Right ventricle myocardium superior (tissue), 1 donor: Measurements from ENCODE around the gene PLCH1. TPM values are rescaled to one million over a fixed set of nuclear protein-coding genes. Genes with fewer than 3 reads are reported as not detected.
"Not testable (repeated sequence)": the region's sequence is repeated elsewhere in the genome, so short reads cannot be mapped to it uniquely, and the experiment has no call there.

Experiments
- ATAC-seq: fragments of 200-7000 bp; cut with Tn5 transposase; one replicate; pipeline ENCODE4 v1.9.1; 2020; ENCODE audit warnings: mild to moderate bottlenecking; ENCODE audit not compliant: poor library complexity
- DNase-seq: peaks from one replicate; pipeline ENCODE4 v3.0.0-alpha.2; 2020
- intact Hi-C: fragments of 100-400 bp; cut with DNase I; formaldehyde crosslinking; loops from one replicate; pipeline ENCODE4 v1.11.2; 2022
- total RNA-seq: library from RNA; stranded (reverse); fragmentation: NEBNext Ultra II Directional; extraction: Animal tissue kit (Norgen Biotek cat#: 25700); gene quantifications from one replicate; pipeline ENCODE4 v1.2.1, GENCODE V29; 2021
- donor health status: DM: no; HTN: yes; CAD: no; lungs with severe emphysema.

The PLCH1 gene
- total RNA-seq, 1 donor from 2014 or later: 1.3 TPM

DNA sequence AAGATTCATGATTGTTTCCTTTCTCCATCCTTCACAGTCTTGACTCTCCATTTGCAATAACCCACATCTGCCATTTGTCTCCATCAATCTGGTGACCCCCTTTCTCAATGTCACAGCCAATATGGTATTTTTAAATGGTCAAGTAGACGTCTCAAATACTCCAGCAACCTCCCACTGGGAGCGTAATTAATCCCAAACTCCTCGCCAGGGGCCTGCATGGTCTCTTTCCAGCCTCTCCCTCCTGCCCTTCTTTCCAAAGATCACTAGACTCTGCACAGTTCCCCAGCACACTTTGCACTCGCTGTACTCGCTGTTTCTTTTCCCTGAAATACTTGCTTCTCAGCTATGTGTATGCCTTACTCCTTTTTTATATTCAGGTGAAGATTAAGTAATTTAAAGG, 115.3 kb downstream of the PLCH1 start:
- no peak for ATAC-seq
- intact Hi-C loops: no loop called here
- no peak for DNase-seq

DNA sequence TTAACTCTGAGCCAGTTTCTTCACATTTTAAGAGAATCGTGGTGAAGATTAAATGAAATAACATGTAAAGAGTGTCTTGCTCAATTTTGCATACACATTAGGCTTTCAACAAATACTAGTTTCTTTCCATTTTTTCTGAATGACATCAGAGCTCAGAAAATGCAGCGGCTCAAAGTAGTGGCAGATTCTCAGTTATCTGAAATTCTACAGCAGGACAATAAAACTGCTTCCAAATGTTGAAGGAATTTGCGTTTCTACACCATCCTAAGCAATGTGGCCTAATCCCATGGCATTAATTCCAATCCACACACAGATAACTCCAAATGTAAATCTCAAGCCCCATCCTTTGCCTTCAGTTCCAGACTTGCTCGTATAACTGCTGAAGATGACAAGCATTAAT, 115.8 kb downstream of the PLCH1 start:
- intact Hi-C loops: no loop called here
- ATAC-seq (no peak), DNase-seq (no peak)

GRCh38 chr3:155622647-155623046, 122.2 kb downstream of the PLCH1 start:
- DNase-seq, intact Hi-C loops, ATAC-seq: not testable (repeated sequence)

- ATAC-seq, DNase-seq, intact Hi-C loops: not testable (repeated sequence)
Observed at GRCh38 chr3:155620552-155620951, 124.3 kb downstream of the PLCH1 start.

DNA sequence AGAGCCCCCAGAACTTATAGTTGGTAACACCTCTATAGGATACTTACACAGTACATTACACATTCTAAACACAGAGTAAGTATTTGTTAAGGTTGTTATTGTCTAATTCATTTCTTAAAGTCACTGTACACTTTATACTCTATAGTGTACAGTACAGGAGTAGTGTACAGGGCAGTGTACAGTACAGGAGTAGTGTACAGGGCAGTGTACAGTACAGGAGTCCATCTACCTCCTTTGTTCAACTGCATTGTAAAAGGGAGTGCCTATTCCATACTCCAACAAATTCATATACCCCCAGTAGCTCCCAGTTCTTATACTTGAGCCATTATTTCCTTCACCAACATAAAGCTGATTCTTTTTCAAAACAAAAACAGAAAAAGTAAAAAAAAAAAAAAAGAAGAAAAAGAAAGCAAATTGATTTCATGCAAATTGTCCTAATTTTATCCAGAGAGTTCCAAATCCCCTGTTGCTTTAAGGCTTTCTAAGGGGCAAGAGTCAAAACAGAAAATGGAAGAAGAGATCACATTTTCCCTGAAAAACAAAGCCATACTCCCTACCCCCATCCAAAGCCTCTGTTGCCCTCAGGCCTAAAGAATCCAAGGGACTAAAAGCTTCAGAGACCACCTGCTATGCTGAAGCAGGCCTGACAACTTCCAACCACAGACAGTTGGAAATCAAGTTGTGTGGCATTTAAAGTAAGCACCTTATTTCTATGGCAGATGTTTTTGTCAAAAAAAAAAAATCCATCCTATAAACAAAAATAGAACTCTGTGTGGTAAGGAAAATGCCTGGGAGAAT, 125.6 kb downstream of the PLCH1 start:
- intact Hi-C loops: no loop called here

GRCh38 chr3:155618543-155618942, 126.3 kb downstream of the PLCH1 start:
- ATAC-seq (no peak), DNase-seq (no peak)
- intact Hi-C loops: no loop called here

More for the DNA sequence above, 125.6 kb downstream of the PLCH1 start:
- ATAC-seq (no peak), DNase-seq (no peak)

- intact Hi-C loops: no loop called here
- DNase-seq (no peak), ATAC-seq (no peak)
Observed at GRCh38 chr3:155617346-155617925, 127.4 kb downstream of the PLCH1 start.

DNA sequence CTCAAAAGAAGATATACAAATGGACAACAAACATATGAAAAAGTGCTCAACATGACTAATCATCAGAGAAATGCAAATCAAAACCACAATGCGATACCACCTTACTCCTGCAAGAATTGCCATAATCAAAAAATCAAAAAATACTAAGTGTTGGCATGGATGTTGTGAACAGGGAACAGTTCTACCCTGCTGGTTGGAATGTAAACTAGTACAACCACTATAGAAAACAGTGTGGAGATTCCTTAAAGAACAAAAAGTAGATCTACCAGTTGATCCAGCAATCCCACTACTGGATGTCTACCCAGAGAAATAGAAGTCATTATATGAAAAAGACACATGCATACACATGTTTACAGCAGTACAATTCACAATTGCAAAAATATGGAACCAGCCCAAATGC, 129.7 kb downstream of the PLCH1 start:
- DNase-seq, ATAC-seq, intact Hi-C loops: not testable (repeated sequence)

GRCh38 chr3:155614410-155614809, 130.5 kb downstream of the PLCH1 start:
- DNase-seq, intact Hi-C loops, ATAC-seq: not testable (repeated sequence)

DNA sequence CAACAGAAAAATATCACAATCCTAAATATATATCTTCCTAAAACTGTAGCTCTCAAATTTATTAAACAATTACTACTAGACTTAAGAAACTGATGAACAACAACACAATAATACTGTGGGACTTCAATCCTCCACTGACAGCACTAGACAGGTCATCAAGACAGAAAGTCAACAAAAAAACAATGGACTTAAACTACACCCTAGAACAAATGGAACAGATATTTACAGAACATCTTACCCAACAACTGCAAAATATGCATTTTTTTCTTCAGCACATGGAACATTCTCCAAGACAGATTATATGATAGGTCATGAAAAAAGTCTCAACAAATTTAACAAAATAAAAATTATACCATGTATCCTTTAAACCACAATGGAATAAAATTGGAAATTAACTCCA, 133.4 kb downstream of the PLCH1 start:
- no peak for ATAC-seq
- intact Hi-C loops: no loop called here

DNA sequence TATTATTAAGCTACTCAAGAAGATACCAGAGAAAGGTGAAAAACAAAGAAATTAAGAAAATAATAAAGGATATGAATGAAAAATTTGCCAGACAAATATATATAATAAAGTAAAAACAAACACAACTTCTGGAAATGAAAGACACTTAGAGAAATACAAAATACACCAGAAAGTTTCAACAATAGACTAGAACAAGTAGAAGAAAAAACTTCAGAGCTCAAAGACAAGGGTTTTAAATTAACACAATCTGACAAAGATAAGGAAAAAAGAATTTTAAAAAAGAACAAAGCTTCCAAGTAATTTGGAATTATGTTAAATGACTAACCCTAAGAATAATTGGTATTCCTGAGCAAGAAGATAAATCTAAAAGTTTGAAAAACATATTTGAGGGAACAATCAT, 135.3 kb downstream of the PLCH1 start:
- intact Hi-C loops: no loop called here
- ATAC-seq (no peak), DNase-seq (no peak)

More for the DNA sequence above, 133.4 kb downstream of the PLCH1 start:
- no peak for DNase-seq

DNA sequence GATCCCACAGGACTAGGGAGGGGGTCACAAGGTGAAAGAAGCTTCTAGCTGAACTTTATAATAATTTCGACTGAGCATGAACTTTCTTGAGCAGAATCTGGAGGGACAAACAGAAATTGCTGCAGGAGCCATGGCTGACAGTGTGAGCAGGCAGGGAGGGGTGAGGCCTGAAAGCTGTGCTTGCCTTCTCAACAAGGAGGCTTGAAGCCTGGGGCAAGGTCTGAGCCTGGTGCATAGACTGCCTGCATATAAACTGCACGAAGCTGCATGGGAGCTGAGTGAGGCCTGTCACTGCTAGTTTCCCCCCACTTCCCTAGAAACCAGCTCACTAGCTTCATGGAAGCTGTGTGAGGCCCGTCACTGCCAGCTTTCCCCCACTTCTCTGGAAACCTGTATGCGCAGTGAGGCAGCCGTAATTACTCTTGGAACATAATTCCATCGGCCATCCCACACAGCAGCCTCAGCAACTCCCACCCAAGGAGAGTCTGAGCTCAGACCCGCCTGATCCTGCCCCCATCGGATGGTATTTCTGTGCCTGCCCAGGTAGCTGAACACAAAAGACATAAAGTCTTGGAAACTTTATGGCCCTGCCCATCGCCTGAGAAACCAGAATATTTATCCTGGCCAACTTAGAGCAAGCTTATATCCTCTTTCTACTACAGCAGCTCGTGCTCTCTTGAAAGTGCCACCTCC, 136.5 kb downstream of the PLCH1 start:
- intact Hi-C loops: no loop called here
- no peak for DNase-seq
- ATAC-seq: no peak

- intact Hi-C loops: no loop called here
- no peak for DNase-seq
- ATAC-seq: no peak
Observed at GRCh38 chr3:155607761-155608160, 137.1 kb downstream of the PLCH1 start.

DNA sequence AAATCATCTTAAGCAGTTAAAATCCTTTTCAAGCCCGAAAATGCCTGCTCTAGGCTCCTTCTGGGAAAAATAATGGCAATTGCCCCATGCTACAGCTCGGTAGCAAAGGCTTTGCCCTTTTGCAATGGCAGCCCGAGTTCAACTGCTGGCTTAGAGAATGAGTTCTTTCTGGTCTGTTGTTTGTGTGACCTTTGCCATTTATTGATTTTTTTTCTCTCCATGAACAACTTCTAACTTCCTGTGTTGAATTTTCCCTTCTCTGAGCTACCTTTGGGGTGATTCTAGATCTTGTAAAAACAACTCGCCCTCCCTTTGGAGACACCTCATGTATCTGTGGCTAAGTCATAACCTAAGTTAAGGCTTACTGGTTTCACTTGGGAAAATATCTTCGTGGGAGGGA, 139.3 kb downstream of the PLCH1 start:
- intact Hi-C loops: no loop called here
- ATAC-seq: no peak
- no peak for DNase-seq

DNA sequence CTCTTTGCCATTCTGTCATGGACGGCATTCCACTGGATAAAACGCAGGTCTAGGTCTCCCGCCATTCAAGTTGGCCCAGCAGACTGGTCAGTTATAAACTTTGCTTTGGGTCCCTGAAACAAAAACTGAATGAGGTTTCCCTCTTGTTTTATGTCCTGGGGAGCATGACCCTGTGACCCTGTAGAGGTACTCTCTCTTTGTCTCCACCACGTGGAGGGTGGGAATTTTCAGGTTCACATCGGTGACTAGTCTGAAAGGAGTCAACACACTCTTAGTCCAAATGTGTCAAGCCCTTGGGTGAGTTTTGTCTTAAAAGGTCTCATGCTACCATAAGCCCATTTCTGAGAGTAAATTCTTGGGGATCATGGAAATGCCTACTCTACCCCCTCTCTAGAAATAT, 139.9 kb downstream of the PLCH1 start:
- DNase-seq: no peak
- ATAC-seq: no peak
- intact Hi-C loops: no loop called here

DNA sequence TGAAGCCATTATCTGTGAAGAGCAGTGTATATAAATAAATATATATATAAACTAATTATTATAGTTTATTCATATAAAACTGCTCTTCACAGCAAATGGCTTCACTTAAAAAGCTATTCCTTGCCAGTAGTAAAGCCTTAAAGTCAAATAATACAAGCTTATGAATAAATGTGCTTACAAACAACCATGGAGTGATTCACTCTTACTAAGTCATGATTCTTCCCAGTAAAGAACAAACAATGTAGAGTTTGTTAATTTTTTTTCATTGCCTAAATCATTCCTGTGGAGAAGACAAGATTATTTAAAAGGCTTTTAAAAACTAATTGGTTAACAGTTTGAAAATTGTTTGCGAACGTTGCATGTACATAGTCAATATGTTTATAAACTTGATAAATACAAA, 140.7 kb downstream of the PLCH1 start:
- no peak for ATAC-seq

GRCh38 chr3:155603302-155603701, 141.6 kb downstream of the PLCH1 start:
- intact Hi-C loops: no loop called here
- ATAC-seq (no peak), DNase-seq (no peak)

More for the DNA sequence above, 140.7 kb downstream of the PLCH1 start:
- intact Hi-C loops: no loop called here
- DNase-seq: no peak

DNA sequence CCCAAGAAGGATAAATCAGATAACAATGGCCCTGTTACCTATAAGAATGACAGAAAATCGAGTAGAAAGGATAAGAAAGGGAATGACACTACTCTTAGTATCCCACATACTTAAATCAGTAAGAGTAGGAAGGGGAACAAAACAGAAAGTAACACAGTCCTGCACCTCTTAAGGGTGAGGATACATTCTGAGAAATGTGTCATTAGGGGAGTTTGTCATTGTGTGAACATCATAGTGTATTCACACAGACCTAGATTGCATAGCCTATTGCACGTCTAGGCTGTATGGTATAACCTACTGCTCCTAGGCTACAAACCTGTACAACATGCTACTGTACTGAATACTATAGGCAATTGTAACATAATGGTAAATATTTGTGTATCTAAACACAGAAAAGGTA, 142.6 kb downstream of the PLCH1 start:
- ATAC-seq: no peak
- DNase-seq: no peak
- intact Hi-C loops: no loop called here

DNA sequence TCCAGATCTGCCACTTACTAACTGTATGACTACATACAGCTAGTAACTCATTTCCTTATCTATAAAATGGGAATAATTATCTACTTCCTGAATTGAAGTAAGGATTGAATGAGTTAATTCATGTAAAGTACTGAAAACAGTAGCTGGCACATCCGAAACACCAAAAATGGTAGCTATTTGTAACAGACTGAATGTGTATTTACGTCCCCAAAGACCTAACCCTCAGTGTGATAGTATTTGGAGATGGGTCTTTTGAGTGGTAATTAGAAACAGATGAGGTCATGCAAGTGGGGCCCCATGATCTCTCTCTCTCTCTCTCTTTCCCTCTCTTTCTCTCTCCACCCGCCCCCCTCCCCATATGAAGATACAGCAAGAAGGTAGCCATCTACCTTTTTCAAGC, 146.2 kb downstream of the PLCH1 start:
- intact Hi-C loops: no loop called here
- DNase-seq (no peak), ATAC-seq (no peak)

GRCh38 chr3:155596615-155597014, 148.3 kb downstream of the PLCH1 start:
- no peak for ATAC-seq
- no peak for DNase-seq
- intact Hi-C loops: no loop called here
